Bronchial epithelial cell (primary cell): ENCODE data around the gene CDH2. TPM values are rescaled to one million over a fixed set of nuclear protein-coding genes. Genes with fewer than 3 reads are reported as not detected.
A peak's percentile ranks its signal among the peaks of the same experiment; 100 is the strongest.

ENCODE experiments used
- DNase-seq: peaks from one replicate; pipeline ENCODE4 v3.0.0-alpha.2; 2010; ENCODE audit warnings: low read depth
- FAIRE-seq: peaks from 2 replicates; lab custom pipeline; 2011; peaks lifted over from hg19 to GRCh38; lab: Jason Lieb, UNC
- H3K27me3 ChIP-seq: 2 replicates; pipeline ENCODE4 v1.5.1; 2011; ENCODE audit warnings: low read length; ENCODE audit not compliant: control insufficient read depth, insufficient read depth
- H3K36me3 ChIP-seq: 2 replicates; pipeline ENCODE4 v1.5.1; 2011; ENCODE audit warnings: low read length; ENCODE audit not compliant: control insufficient read depth, insufficient read depth
- H3K4me3 ChIP-seq: 2 replicates; pipeline ENCODE4 v1.5.1; 2011; ENCODE audit warnings: mild to moderate bottlenecking, low read depth, low read length, control low read depth
- CTCF ChIP-seq: IDR thresholded peaks from 2 replicates; pipeline ENCODE4 v1.5.1; 2011; ENCODE audit warnings: mild to moderate bottlenecking, moderate library complexity, low read length, control low read depth, inconsistent platforms; ENCODE audit not compliant: insufficient read depth, severe bottlenecking
- total RNA-seq: library from RNA; depleted of rRNA; stranded (reverse); fragments of >200 nt; gene quantifications from 2 replicates; pipeline ENCODE4 v1.2.1, GENCODE V29; 2014

CDH2 gene
- 0.13 and 0.79 TPM in 2 replicates for total RNA-seq

GRCh38 chr18:28176948-28177827, at the start of gene CDH2:
Gene CDH2 (minus strand): TSS chr18:28177130. CDS start chr18:28177022, 108 bp downstream.
- H3K36me3 ChIP-seq: no peaks in the 10 kb centered on the region
- no peak for TF ChIP-seq CTCF
- no peak for FAIRE-seq
- DNase-seq: peak; percentile 10
- H3K4me3 ChIP-seq: peak within 1 kb of the TSS; percentile 45
- peaks cover 10% of the 10 kb centered on the region for H3K27me3 ChIP-seq

- no peak for TF ChIP-seq CTCF
- Histone ChIP-seq H3K36me3 (no peaks in the 10 kb centered on the region), H3K4me3 (no peak overlapping the region), H3K27me3 (no peaks in the 10 kb centered on the region)
- DNase-seq: no peak
- FAIRE-seq: no peak
These were observed 35.1 kb upstream of the CDH2 start for GRCh38 chr18:28212060-28212459.

DNA sequence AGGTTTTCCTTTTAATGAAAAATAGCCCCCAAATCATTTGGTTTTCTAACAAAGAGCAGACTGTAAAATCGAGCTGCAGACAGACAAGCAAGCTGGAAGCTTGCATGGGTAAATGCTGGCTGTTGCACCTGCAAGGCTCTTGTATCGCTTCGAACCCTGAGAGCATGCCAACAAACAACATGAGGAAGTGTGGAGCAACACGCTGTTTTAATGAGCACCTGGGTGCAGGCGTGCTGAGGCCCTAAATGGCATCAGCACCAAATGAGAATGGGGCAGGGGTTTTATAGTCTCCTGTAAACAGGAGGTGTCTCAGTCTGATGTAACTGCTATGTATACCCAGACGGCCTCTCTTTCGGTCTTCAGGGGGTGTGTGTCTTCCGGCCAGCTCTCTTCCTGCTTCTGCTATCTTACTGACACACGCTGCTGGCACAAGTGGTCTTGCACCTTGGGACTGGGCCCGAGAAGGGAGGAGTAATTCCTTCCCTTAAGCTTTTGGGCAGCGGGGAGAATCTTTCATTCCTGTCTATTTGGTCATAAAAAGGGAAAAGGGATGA, 31.9 kb upstream of the CDH2 start:
- Histone ChIP-seq H3K4me3 (no peak overlapping the region), H3K36me3 (no peaks in the 10 kb centered on the region), H3K27me3 (no peaks in the 10 kb centered on the region)
- no peak for TF ChIP-seq CTCF
- DNase-seq (no peak), FAIRE-seq (no peak)

GRCh38 chr18:28208268-28208667, 31.3 kb upstream of the CDH2 start:
- TF ChIP-seq CTCF: no peak
- no peak for FAIRE-seq
- H3K27me3 ChIP-seq: no peaks in the 10 kb centered on the region
- H3K36me3 ChIP-seq: no peaks in the 10 kb centered on the region
- no peak overlapping the region for H3K4me3 ChIP-seq
- DNase-seq: no peak

- DNase-seq (peak; percentile 75), FAIRE-seq (no peak)
- Histone ChIP-seq H3K36me3 (no peaks in the 10 kb centered on the region), H3K4me3 (no peak overlapping the region), H3K27me3 (no peaks in the 10 kb centered on the region)
- TF ChIP-seq CTCF: no peak
These were observed 27.2 kb upstream of the CDH2 start for GRCh38 chr18:28204154-28204553.
